ENCODE measurements around the gene GRB10.

The GRB10 gene

DNA sequence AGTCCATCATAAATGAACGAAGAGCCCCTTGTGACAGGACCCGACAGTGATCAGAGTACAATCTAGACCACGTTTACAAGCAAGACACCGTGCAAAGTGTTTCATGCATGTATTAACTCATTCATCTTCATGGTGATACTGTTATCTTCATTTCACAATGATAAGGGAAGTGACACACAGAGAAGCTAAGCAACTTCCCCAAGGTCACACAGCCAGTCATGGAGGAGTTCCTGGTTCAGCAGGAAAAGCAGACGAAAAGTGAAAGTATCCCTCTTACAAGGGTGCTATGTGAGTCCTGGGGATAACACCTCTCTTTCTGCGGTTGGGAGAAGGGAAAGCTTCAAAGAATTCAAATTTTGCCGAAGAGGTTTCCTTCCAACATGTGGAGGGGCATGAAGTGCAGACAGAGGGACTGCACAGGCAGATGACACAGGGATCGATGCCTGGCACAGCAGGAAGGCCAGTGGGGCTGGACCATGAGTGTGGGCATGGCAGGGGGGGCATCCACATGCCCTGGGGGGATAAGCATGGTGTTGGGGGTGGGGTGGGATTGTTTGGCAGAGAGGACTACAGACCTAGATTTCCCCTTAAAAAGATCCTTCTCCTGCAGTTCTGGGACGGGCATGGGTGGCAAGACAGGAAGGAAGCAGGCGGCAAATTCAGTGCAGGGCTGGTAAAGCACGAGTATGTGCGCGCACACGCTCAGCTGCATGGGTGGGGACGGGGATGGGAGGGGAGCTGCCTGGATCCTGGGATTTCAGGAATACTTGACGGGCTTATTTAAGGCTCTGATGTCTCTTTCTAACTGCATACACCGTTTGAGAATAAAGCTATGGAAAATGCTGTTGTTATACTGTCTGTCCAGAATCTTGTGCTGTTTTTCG lies 184.0 kb downstream of the GRB10 start:
- Histone ChIP-seq H3K9ac (ENCODE audit: low read depth, low read length) (no peak overlapping the region), H3K79me2 (ENCODE audit: insufficient read depth, low read length) (no peaks in the 10 kb centered on the region), H3K36me3 (ENCODE audit: insufficient read depth, low read length) (no peaks in the 10 kb centered on the region), H3K27ac (ENCODE audit: low read length) (no peak overlapping the region), H3K27me3 (ENCODE audit: insufficient read depth, low read length, poor library complexity) (peaks cover 7% of the 10 kb centered on the region), H3K4me2 (ENCODE audit: insufficient read depth, low read length) (no peak overlapping the region), H2AFZ (ENCODE audit: low read depth, low read length) (no peak overlapping the region), H4K20me1 (ENCODE audit: insufficient read depth, low read length) (no peaks in the 10 kb centered on the region), H3K4me1 (ENCODE audit: insufficient read depth, low read length) (no peaks in the 10 kb centered on the region), H3K4me3 (ENCODE audit: low read depth in 1 of 2, low read length in 2 of 2) (no peak overlapping the region), H3K9me3 (ENCODE audit: insufficient read depth, low read length, severe bottlenecking) (no peaks in the 10 kb centered on the region)
- no peak for DNase-seq
- TF ChIP-seq EZH2 (IDR thresholded peaks at IDR 0.05; ENCODE audit: borderline replicate concordance, low read depth, low read length, severe bottlenecking): no peak
- TF ChIP-seq, protein P1, sequence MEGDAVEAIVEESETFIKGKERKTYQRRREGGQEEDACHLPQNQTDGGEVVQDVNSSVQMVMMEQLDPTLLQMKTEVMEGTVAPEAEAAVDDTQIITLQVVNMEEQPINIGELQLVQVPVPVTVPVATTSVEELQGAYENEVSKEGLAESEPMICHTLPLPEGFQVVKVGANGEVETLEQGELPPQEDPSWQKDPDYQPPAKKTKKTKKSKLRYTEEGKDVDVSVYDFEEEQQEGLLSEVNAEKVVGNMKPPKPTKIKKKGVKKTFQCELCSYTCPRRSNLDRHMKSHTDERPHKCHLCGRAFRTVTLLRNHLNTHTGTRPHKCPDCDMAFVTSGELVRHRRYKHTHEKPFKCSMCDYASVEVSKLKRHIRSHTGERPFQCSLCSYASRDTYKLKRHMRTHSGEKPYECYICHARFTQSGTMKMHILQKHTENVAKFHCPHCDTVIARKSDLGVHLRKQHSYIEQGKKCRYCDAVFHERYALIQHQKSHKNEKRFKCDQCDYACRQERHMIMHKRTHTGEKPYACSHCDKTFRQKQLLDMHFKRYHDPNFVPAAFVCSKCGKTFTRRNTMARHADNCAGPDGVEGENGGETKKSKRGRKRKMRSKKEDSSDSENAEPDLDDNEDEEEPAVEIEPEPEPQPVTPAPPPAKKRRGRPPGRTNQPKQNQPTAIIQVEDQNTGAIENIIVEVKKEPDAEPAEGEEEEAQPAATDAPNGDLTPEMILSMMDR (IDR thresholded peaks at IDR 0.05; ENCODE audit: borderline replicate concordance, extremely low read depth, low read length, poor library complexity, severe bottlenecking): no peak
- ATAC-seq (ENCODE audit: insufficient read depth, low read depth): no peak

DNA sequence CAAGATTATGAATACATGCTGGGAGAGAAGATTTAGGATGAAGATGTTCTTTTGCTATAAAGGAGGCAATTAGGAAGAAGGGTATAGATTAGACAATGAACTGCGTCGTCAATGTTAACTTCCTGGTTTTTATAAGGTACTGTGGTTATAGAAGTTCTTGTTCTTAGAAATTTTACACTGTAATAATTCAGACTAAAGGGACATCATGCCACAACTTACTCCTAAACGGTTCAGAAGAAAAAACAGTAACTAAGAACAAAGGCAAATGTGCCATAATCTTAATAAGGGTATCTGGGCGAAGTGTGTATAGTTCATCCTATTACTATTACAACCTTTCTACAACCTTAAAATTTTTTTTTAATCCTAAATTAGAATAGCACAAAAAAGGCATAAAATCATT lies 186.2 kb downstream of the GRB10 start:
- H3K9me3 ChIP-seq (ENCODE audit: insufficient read depth, low read length, severe bottlenecking): no peaks in the 10 kb centered on the region
- no peaks in the 10 kb centered on the region for H3K79me2 ChIP-seq (ENCODE audit: insufficient read depth, low read length)
- no peak overlapping the region for H3K4me2 ChIP-seq (ENCODE audit: insufficient read depth, low read length)
- no peak overlapping the region for H3K4me3 ChIP-seq (ENCODE audit: low read depth in 1 of 2, low read length in 2 of 2)
- DNase-seq (no peak), ATAC-seq (ENCODE audit: insufficient read depth, low read depth) (no peak)
- no peaks in the 10 kb centered on the region for H3K4me1 ChIP-seq (ENCODE audit: insufficient read depth, low read length)
- no peak overlapping the region for H3K27ac ChIP-seq (ENCODE audit: low read length)
- no peak overlapping the region for H2AFZ ChIP-seq (ENCODE audit: low read depth, low read length)
- TF ChIP-seq, protein P1 (IDR thresholded peaks at IDR 0.05; ENCODE audit: borderline replicate concordance, extremely low read depth, low read length, poor library complexity, severe bottlenecking): no peak
- TF ChIP-seq EZH2 (IDR thresholded peaks at IDR 0.05; ENCODE audit: borderline replicate concordance, low read depth, low read length, severe bottlenecking): no peak
- peaks cover 16% of the 10 kb centered on the region for H3K27me3 ChIP-seq (ENCODE audit: insufficient read depth, low read length, poor library complexity)
- no peaks in the 10 kb centered on the region for H3K36me3 ChIP-seq (ENCODE audit: insufficient read depth, low read length)
- no peak overlapping the region for H3K9ac ChIP-seq (ENCODE audit: low read depth, low read length)
- H4K20me1 ChIP-seq (ENCODE audit: insufficient read depth, low read length): no peaks in the 10 kb centered on the region

DNA sequence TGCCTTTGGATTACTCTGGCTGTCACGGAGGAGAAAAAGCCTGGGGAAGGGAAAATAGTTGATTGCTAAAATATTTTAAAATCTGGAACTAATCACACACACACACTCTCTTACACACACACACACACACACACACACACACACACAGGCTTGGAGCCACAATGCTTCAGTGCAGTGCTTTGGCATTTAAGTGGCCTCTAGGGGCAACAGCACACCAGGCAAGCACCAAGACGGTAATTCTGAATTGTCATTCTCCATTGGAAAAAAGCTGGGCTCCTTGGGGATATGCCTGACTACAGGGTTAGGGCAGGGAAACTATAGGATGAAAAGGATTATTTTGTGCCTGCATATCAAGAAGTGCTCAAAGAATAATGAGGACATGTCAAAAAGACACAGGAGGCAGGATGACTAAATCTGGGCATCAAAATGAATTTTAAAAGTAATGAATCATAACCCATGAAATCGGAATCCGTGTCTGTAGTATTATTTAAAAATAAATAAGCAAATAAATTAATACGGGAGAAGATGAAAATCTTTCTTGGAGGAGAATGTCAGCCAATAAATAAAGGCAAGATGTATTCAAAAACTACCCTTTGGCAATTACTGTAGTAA lies 187.1 kb downstream of the GRB10 start:
- DNase-seq (peak; percentile 28), ATAC-seq (ENCODE audit: insufficient read depth, low read depth) (peak; percentile 77)
- no peaks in the 10 kb centered on the region for H3K4me1 ChIP-seq (ENCODE audit: insufficient read depth, low read length)
- no peaks in the 10 kb centered on the region for H3K79me2 ChIP-seq (ENCODE audit: insufficient read depth, low read length)
- no peaks in the 10 kb centered on the region for H3K9me3 ChIP-seq (ENCODE audit: insufficient read depth, low read length, severe bottlenecking)
- H3K27ac ChIP-seq (ENCODE audit: low read length): no peak overlapping the region
- TF ChIP-seq, protein P1 (IDR thresholded peaks at IDR 0.05; ENCODE audit: borderline replicate concordance, extremely low read depth, low read length, poor library complexity, severe bottlenecking): peak; percentile 63
- TF ChIP-seq EZH2 (IDR thresholded peaks at IDR 0.05; ENCODE audit: borderline replicate concordance, low read depth, low read length, severe bottlenecking): no peak
- no peak overlapping the region for H3K4me3 ChIP-seq (ENCODE audit: low read depth in 1 of 2, low read length in 2 of 2)
- no peaks in the 10 kb centered on the region for H3K36me3 ChIP-seq (ENCODE audit: insufficient read depth, low read length)
- H3K9ac ChIP-seq (ENCODE audit: low read depth, low read length): no peak overlapping the region
- no peaks in the 10 kb centered on the region for H4K20me1 ChIP-seq (ENCODE audit: insufficient read depth, low read length)
- no peak overlapping the region for H3K4me2 ChIP-seq (ENCODE audit: insufficient read depth, low read length)
- H2AFZ ChIP-seq (ENCODE audit: low read depth, low read length): no peak overlapping the region
- H3K27me3 ChIP-seq (ENCODE audit: insufficient read depth, low read length, poor library complexity): peaks cover 16% of the 10 kb centered on the region
